ENCODE data around the gene ERGIC1. TPM values are rescaled to one million over a fixed set of nuclear protein-coding genes. Genes with fewer than 3 reads are reported as not detected.

The ERGIC1 gene
- total RNA-seq, 6 experiments from 2014 or later: 240 to 276 (median 258) TPM

GRCh38 chr5:172918421-172919371, 84.6 kb downstream of the ERGIC1 start:
- H3K36me3 Mint-ChIP-seq (ENCODE audit: low read depth): peaks cover 44% of the 10 kb centered on the region
- H3K4me1 Mint-ChIP-seq (ENCODE audit: low read depth): peaks cover 31% of the 10 kb centered on the region
- H3K27ac Mint-ChIP-seq: peak overlapping the region; percentile 98
- H3K27me3 Mint-ChIP-seq (ENCODE audit: insufficient read depth): peaks cover 8% of the 10 kb centered on the region
- no peaks in the 10 kb centered on the region for H3K9me3 Mint-ChIP-seq
- peak overlapping the region; percentile 49; the same call in 1 of the 2 replicates for H3K4me3 Mint-ChIP-seq
- DNase-seq: no peak
- TF ChIP-seq CTCF (IDR thresholded peaks at IDR 0.05): no peak

GRCh38 chr5:172919525-172920446, 85.7 kb downstream of the ERGIC1 start:
- peaks cover 49% of the 10 kb centered on the region for H3K36me3 Mint-ChIP-seq (ENCODE audit: low read depth)

GRCh38 chr5:172920447-172920849, 86.4 kb downstream of the ERGIC1 start:
- DNase-seq: peak; percentile 92
- peak overlapping the region; percentile 98 for H3K27ac Mint-ChIP-seq

More at GRCh38 chr5:172919525-172920446, 85.7 kb downstream of the ERGIC1 start:
- Mint-ChIP-seq H3K9me3 (no peaks in the 10 kb centered on the region), H3K27ac (peak overlapping the region; percentile 98), H3K27me3 (ENCODE audit: insufficient read depth) (peaks cover 10% of the 10 kb centered on the region), H3K4me3 (peak overlapping the region; percentile 54), H3K4me1 (ENCODE audit: low read depth) (peaks cover 37% of the 10 kb centered on the region)
- DNase-seq: no peak
- TF ChIP-seq CTCF (IDR thresholded peaks at IDR 0.05): no peak

GRCh38 chr5:172920995-172921394, 86.9 kb downstream of the ERGIC1 start:
- Mint-ChIP-seq H3K36me3 (ENCODE audit: low read depth) (peaks cover 48% of the 10 kb centered on the region), H3K27me3 (ENCODE audit: insufficient read depth) (peaks cover 10% of the 10 kb centered on the region)
- no peak for TF ChIP-seq CTCF (IDR thresholded peaks at IDR 0.05)

More at GRCh38 chr5:172920447-172920849, 86.4 kb downstream of the ERGIC1 start:
- TF ChIP-seq CTCF (IDR thresholded peaks at IDR 0.05): no peak
- Mint-ChIP-seq H3K27me3 (ENCODE audit: insufficient read depth) (peaks cover 10% of the 10 kb centered on the region), H3K4me3 (peak overlapping the region; percentile 54), H3K36me3 (ENCODE audit: low read depth) (peaks cover 51% of the 10 kb centered on the region), H3K4me1 (ENCODE audit: low read depth) (peaks cover 37% of the 10 kb centered on the region), H3K9me3 (no peaks in the 10 kb centered on the region)

GRCh38 chr5:172921906-172922305, 87.9 kb downstream of the ERGIC1 start:
- Mint-ChIP-seq H3K4me1 (ENCODE audit: low read depth) (peaks cover 40% of the 10 kb centered on the region), H3K27ac (peak overlapping the region; percentile 98), H3K27me3 (ENCODE audit: insufficient read depth) (peaks cover 9% of the 10 kb centered on the region), H3K9me3 (no peaks in the 10 kb centered on the region), H3K36me3 (ENCODE audit: low read depth) (peaks cover 50% of the 10 kb centered on the region), H3K4me3 (no peak overlapping the region)
- DNase-seq: no peak
- no peak for TF ChIP-seq CTCF (IDR thresholded peaks at IDR 0.05)

More at GRCh38 chr5:172920995-172921394, 86.9 kb downstream of the ERGIC1 start:
- Mint-ChIP-seq H3K4me1 (ENCODE audit: low read depth) (peaks cover 37% of the 10 kb centered on the region), H3K9me3 (no peaks in the 10 kb centered on the region), H3K27ac (peak overlapping the region; percentile 98), H3K4me3 (no peak overlapping the region)
- DNase-seq: no peak
